ENCODE measurements around the gene IGF1.

Gene IGF1

GRCh38 chr12:102429211-102430154 lies 50.9 kb downstream of the IGF1 start:
- DNase-seq (ENCODE audit: extremely low read depth, low read depth), result no peak
- TF ChIP-seq CTCF (IDR thresholded peaks at IDR 0.05; ENCODE audit: low read depth, low read length), result no peak

- DNase-seq (ENCODE audit: extremely low read depth, low read depth), result no peak
- TF ChIP-seq CTCF (IDR thresholded peaks at IDR 0.05; ENCODE audit: low read depth, low read length), result no peak
Observed at GRCh38 chr12:102427543-102427941, 52.8 kb downstream of the IGF1 start.

- TF ChIP-seq CTCF (IDR thresholded peaks at IDR 0.05; ENCODE audit: low read depth, low read length), result no peak
- peak; percentile 8 for DNase-seq (ENCODE audit: extremely low read depth, low read depth)
Observed at GRCh38 chr12:102426599-102427542, 53.5 kb downstream of the IGF1 start.

- no peak for DNase-seq (ENCODE audit: extremely low read depth, low read depth)
- TF ChIP-seq CTCF (IDR thresholded peaks at IDR 0.05; ENCODE audit: low read depth, low read length), result no peak
Observed at GRCh38 chr12:102425109-102426039, 55.0 kb downstream of the IGF1 start.

- DNase-seq (ENCODE audit: extremely low read depth, low read depth), result no peak
Observed at GRCh38 chr12:102423462-102423861, 56.9 kb downstream of the IGF1 start.

More at GRCh38 chr12:102423462-102423861, 56.9 kb downstream of the IGF1 start:
- TF ChIP-seq CTCF (IDR thresholded peaks at IDR 0.05; ENCODE audit: low read depth, low read length), result no peak

All from AG09319 (cell line).